ENCODE measurements around the gene LAD1.

- TF ChIP-seq ZFX (IDR thresholded peaks at IDR 0.05; ENCODE audit: borderline replicate concordance) (no peak), CTCF (IDR thresholded peaks at IDR 0.05) (no peak)
Measured at GRCh38 chr1:201400212-201400851, 1.2 kb upstream of the LAD1 start.

All from 22Rv1 (cell line).